Measurements from ENCODE around the gene HOXA9.

The HOXA9 gene

DNA sequence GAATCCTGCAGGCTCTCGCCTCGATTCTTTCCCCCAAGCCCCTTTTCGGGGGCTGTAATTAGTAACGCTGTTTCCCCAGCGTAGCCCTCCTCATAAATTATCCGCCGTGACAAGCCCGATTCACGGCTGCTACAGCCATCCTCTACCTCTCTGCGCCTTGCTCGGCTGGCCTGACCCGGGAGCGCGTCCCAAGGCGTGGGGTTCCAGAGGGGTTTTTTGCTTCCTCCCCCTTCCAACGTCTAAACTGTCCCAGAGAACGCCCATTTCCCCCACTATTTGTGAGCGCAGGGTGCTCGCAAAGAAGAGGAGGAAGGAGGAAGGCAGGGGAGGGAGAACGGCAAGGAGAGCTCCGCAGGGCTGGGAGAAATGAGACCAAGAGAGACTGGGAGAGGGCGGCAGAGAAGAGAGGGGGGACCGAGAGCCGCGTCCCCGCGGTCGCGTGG is 22.7 kb downstream of the HOXA9 start:
- DNase-seq (ENCODE audit: low spot score) = no peak

- peak; percentile 52 for DNase-seq (ENCODE audit: low spot score)
Observed at GRCh38 chr7:27141923-27142579, 23.3 kb downstream of the HOXA9 start.

GRCh38 chr7:27141137-27141922 is 24.0 kb downstream of the HOXA9 start:
- peak; percentile 24 for DNase-seq (ENCODE audit: low spot score)

DNA sequence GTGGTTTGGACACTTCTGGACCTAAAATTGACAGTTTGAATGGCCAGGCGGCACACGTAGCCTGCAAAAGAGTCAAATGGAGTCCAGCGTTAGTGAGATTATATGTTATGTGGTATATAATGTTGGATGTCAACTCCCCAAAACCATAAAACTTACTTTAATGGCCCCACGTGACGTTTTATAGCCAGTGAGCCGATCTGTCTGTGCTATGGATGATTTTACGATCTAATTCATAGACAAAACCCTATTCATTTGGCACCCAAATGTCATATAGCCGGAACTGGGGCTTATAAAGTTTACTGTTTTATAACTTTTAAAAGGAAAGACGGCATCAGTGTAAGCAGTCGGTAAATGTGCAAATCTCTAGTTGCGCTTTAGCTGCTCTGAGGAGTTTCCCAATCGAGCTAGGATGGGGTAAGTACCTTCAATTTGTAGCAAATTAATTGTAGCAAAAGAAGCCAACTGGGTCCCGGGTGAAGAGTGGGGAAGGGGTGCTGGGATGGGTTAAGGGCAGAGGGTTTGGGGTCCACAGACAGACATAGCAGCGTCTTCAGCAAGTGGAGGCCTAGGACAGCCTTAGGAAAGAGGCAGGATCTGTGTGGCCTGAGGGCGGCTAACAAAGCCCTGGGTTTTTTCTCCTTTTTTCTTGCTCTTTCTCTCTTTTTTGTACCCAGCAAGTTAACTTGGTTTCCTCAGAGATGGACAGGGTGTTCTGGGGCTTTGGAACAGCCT is 25.0 kb downstream of the HOXA9 start:
- DNase-seq (ENCODE audit: low spot score) = peak; percentile 44

- DNase-seq (ENCODE audit: low spot score) = peak; percentile 57
Observed at GRCh38 chr7:27139334-27140125, 25.8 kb downstream of the HOXA9 start.

DNA sequence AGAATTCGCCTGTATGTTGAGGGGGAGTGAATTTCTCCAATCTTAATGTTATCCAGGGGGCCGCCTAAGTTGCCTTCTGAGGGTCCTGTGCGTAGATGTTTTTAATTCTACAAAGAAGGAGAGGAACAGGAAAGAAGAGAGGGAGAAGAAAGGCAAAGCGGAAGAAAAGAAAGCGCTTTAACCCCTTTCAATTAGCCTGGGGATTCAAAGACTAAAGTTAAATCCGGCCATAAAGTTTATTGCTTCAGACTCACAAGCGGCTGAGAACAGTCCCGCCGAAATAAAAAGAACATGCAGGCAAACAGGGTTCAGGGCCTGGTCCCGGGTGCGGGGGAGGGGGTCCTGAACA is 26.4 kb downstream of the HOXA9 start:
- DNase-seq (ENCODE audit: low spot score) = no peak

GRCh38 chr7:27138472-27138871 is 26.9 kb downstream of the HOXA9 start:
- DNase-seq (ENCODE audit: low spot score) = no peak

GRCh38 chr7:27137640-27138315 is 27.6 kb downstream of the HOXA9 start:
- no peak for DNase-seq (ENCODE audit: low spot score)

- no peak for DNase-seq (ENCODE audit: low spot score)
Observed at GRCh38 chr7:27134392-27134791, 30.9 kb downstream of the HOXA9 start.

DNA sequence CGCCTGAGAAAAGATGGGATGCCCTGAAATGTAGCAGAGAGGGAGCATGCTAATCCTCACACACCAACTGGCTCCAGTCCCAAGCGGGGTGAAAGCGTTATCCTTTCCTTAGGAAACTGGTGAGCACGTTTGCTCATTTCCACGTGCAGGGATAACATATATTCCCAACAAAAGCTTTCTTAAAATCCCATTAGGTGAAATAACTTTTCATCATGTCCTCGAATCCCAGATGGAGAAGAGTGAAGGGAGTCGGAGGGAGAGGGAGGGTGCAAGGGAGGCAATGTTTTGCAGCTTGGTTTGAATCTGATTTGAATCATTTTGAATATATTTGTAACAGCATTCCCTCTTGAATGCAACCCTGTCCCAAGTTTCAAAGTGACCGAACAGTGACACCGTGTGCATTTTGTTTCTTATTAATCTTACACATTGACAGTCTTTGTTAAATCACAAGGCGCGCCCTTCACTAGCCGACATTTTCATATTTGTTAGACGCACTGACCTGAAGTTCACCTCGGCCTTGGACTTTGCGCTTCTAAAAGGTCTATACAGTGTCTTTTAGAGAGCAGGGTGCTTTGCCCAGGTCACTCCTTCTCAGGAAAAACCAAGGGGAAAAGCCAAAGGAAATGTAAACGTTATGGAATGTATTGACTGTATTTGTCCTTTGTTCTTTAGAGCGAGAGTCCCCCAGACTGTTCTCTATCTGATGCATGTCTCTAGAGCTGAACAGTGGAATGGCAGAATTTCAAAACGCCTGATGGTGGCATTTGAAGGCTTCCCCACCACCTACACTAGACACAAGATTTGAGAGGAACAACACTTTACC is 31.7 kb downstream of the HOXA9 start:
- DNase-seq (ENCODE audit: low spot score) = peak; percentile 23

- no peak for DNase-seq (ENCODE audit: low spot score)
Observed at GRCh38 chr7:27132978-27133377, 32.4 kb downstream of the HOXA9 start.

DNA sequence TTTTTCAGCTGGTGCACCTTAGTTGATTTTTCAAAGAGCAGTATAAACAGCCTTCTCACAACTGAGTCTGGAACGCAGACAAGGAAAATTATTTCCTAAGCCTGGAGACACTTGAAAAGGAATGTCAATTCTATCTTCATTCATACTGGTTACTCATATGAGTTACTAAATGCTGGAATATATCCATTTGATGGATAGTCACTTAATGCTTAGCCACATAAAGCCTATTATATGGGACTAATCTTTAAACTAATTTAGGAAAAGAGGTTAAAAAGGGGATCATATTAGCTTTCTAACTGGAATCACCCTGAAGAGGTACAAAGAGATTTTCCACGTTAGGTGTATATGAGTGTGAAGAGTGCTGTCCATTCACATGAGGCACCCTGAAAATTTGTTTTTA is 33.1 kb downstream of the HOXA9 start:
- no peak for DNase-seq (ENCODE audit: low spot score)

GRCh38 chr7:27131390-27131819 is 33.9 kb downstream of the HOXA9 start:
- DNase-seq (ENCODE audit: low spot score) = no peak

GRCh38 chr7:27130540-27131389 is 34.6 kb downstream of the HOXA9 start, which contains the start of gene HOXA4:
Gene HOXA4, minus strand, starts transcription at chr7:27130757. Its CDS starts 24 bp downstream, at chr7:27130733.
- peak; percentile 82 for DNase-seq (ENCODE audit: low spot score)

- DNase-seq (ENCODE audit: low spot score) = peak; percentile 49
Observed at GRCh38 chr7:27129729-27130539, 35.4 kb downstream of the HOXA9 start.

GRCh38 chr7:27128776-27129728 is 36.3 kb downstream of the HOXA9 start:
- peak; percentile 42 for DNase-seq (ENCODE audit: low spot score)

DNA sequence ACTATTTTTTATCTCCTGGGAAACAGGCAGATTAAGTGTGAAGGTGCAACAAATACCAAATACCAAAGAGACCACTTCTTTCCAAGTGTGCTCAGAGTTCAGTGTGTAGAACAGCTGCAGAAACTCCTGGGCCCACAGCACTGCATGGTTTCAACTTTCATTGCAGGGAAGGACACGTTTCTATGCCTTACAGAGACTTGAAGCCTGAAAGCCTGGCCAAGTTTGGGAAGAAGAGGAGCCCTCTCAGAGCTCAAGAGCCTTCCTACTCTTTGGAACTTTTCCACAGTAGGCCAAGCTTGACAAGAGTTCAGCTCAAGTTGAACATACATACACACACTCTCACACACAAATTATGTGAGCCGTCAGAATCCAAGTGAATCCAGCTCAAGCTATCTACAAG is 37.3 kb downstream of the HOXA9 start:
- DNase-seq (ENCODE audit: low spot score) = peak; percentile 23

All from ecto neural progenitor cell (in vitro differentiated cells).